SK-N-SH treated with all-trans-retinoic acid at 6 μM for 48 hours (cell line): ENCODE data around the gene TRPM2.

ENCODE experiments used
- ATAC-seq: fragments of 200-7000 bp; cut with Tn5 transposase; 3 replicates; pipeline ENCODE4 v1.9.1; 2020; ENCODE audit warnings: mild to moderate bottlenecking, moderate library complexity
- ARNTL ChIP-seq: fragments of 450-650 bp; formaldehyde crosslinking; IDR thresholded peaks from 2 replicates; pipeline ENCODE4 v1.5.0; 2020; ENCODE audit warnings: low read depth, mild to moderate bottlenecking, moderate library complexity, borderline replicate concordance
- BACH2 ChIP-seq: fragments of 250-450 bp; sonication (Bioruptor Pico); IDR thresholded peaks from 2 replicates; pipeline ENCODE4 v1.9.0; 2021; ENCODE audit warnings: mild to moderate bottlenecking, borderline replicate concordance
- CSDC2 ChIP-seq: fragments of 250-450 bp; sonication (Bioruptor Pico); IDR thresholded peaks from 2 replicates; pipeline ENCODE4 v1.5.0; 2020; ENCODE audit warnings: mild to moderate bottlenecking, moderate library complexity
- ESRRG ChIP-seq: fragments of 250-450 bp; sonication (Bioruptor Pico); IDR thresholded peaks from 2 replicates; pipeline ENCODE4 v1.6.1; 2021; ENCODE audit warnings: mild to moderate bottlenecking
- GLIS3 ChIP-seq: fragments of 250-450 bp; sonication (Bioruptor Pico); IDR thresholded peaks from 2 replicates; pipeline ENCODE4 v1.5.0; 2020; ENCODE audit warnings: mild to moderate bottlenecking, moderate library complexity
- ISL1 ChIP-seq: fragments of 250-450 bp; sonication (Bioruptor Pico); IDR thresholded peaks from 2 replicates; pipeline ENCODE4 v2.1.2; 2022; ENCODE audit warnings: mild to moderate bottlenecking, moderate library complexity
- OSR1 ChIP-seq: fragments of 250-450 bp; sonication (Bioruptor Pico); IDR thresholded peaks from 2 replicates; pipeline ENCODE4 v1.8.0; 2022; ENCODE audit warnings: moderate library complexity, mild to moderate bottlenecking, inconsistent platforms
- PPARA ChIP-seq: fragments of 250-450 bp; sonication (Bioruptor Pico); IDR thresholded peaks from 2 replicates; pipeline ENCODE4 v1.5.0; 2020; ENCODE audit warnings: mild to moderate bottlenecking, borderline replicate concordance
- RARB ChIP-seq: fragments of 250-450 bp; sonication (Bioruptor Pico); IDR thresholded peaks from 2 replicates; pipeline ENCODE4 v1.8.0; 2021; ENCODE audit warnings: mild to moderate bottlenecking, moderate library complexity
- SNAI2 ChIP-seq: fragments of 250-450 bp; sonication (Bioruptor Pico); IDR thresholded peaks from 2 replicates; pipeline ENCODE4 v1.5.0; 2020; ENCODE audit warnings: mild to moderate bottlenecking, moderate library complexity
- TCF4 ChIP-seq: fragments of 250-450 bp; sonication (Bioruptor Pico); IDR thresholded peaks from 2 replicates; pipeline ENCODE4 v1.8.0; 2021; ENCODE audit warnings: mild to moderate bottlenecking, moderate library complexity, borderline replicate concordance
- TOX ChIP-seq: fragments of 250-450 bp; sonication (Bioruptor Pico); IDR thresholded peaks from 2 replicates; pipeline ENCODE4 v1.8.0; 2021; ENCODE audit warnings: mild to moderate bottlenecking, moderate library complexity, borderline replicate concordance
- ZC3H10 ChIP-seq: fragments of 250-450 bp; sonication (Bioruptor Pico); IDR thresholded peaks from 2 replicates; pipeline ENCODE4 v1.5.1; 2021; ENCODE audit warnings: mild to moderate bottlenecking, moderate library complexity
- ZFP3 ChIP-seq: fragments of 250-450 bp; sonication (Bioruptor Pico); IDR thresholded peaks from 2 replicates; pipeline ENCODE4 v1.5.0; 2020; ENCODE audit warnings: mild to moderate bottlenecking, moderate library complexity
- ZNF565 ChIP-seq: fragments of 450-650 bp; formaldehyde crosslinking; conservative IDR thresholded peaks from 2 replicates; pipeline ENCODE4 v1.5.0; 2020; ENCODE audit warnings: low read depth, mild to moderate bottlenecking, moderate library complexity
- TF ChIP-seq, protein P1 (sequence below): fragments of 250-450 bp; sonication (Bioruptor Pico); IDR thresholded peaks from 2 replicates; pipeline ENCODE4 v1.5.0; 2020; ENCODE audit warnings: mild to moderate bottlenecking, moderate library complexity
- TF ChIP-seq, protein P2 (sequence below): fragments of 250-450 bp; sonication (Bioruptor Pico); IDR thresholded peaks from 2 replicates; pipeline ENCODE4 v1.8.0; 2020; ENCODE audit warnings: mild to moderate bottlenecking, moderate library complexity, borderline replicate concordance
- TF ChIP-seq, protein P3 (sequence below): fragments of 250-450 bp; sonication (Bioruptor Pico); IDR thresholded peaks from 2 replicates; pipeline ENCODE4 v1.5.1; 2020; ENCODE audit warnings: low read depth, mild to moderate bottlenecking, moderate library complexity
- TF ChIP-seq, protein P4 (sequence below): fragments of 250-450 bp; sonication (Bioruptor Pico); IDR thresholded peaks from 2 replicates; pipeline ENCODE4 v1.5.1; 2021; ENCODE audit warnings: mild to moderate bottlenecking, moderate library complexity
- TF ChIP-seq, protein P5 (sequence below): fragments of 250-450 bp; sonication (Bioruptor Pico); IDR thresholded peaks from 2 replicates; pipeline ENCODE4 v1.8.0; 2021; ENCODE audit warnings: low read depth, mild to moderate bottlenecking, moderate library complexity, borderline replicate concordance

Gene TRPM2

DNA sequence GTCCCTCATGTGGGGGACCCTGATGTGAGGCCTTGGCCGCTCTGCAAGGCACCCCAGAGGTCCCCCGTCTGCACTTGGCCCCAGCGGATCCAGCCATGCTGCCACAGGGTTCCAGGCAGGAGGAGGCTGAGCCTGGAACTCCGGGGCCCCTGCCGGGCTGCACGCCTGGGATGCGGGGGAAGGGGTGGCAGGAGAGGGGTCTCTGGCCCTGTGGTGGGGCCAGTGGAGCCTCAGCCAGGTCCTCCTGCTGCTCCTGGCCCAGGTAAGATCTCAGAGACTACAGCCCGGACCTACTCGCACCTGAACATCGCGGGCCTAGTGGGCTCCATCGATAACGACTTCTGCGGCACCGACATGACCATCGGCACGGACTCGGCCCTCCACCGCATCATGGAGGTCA, 40.7 kb upstream of the TRPM2 start:
- ATAC-seq, result no peak
- TF ChIP-seq OSR1 (CRISPR knock-in tag) (no peak), CSDC2 (CRISPR knock-in tag) (no peak), ESRRG (CRISPR knock-in tag) (no peak), ZFP3 (CRISPR knock-in tag) (no peak), ISL1 (CRISPR knock-in tag) (no peak), PPARA (CRISPR knock-in tag) (no peak)
- TF ChIP-seq, protein P1, sequence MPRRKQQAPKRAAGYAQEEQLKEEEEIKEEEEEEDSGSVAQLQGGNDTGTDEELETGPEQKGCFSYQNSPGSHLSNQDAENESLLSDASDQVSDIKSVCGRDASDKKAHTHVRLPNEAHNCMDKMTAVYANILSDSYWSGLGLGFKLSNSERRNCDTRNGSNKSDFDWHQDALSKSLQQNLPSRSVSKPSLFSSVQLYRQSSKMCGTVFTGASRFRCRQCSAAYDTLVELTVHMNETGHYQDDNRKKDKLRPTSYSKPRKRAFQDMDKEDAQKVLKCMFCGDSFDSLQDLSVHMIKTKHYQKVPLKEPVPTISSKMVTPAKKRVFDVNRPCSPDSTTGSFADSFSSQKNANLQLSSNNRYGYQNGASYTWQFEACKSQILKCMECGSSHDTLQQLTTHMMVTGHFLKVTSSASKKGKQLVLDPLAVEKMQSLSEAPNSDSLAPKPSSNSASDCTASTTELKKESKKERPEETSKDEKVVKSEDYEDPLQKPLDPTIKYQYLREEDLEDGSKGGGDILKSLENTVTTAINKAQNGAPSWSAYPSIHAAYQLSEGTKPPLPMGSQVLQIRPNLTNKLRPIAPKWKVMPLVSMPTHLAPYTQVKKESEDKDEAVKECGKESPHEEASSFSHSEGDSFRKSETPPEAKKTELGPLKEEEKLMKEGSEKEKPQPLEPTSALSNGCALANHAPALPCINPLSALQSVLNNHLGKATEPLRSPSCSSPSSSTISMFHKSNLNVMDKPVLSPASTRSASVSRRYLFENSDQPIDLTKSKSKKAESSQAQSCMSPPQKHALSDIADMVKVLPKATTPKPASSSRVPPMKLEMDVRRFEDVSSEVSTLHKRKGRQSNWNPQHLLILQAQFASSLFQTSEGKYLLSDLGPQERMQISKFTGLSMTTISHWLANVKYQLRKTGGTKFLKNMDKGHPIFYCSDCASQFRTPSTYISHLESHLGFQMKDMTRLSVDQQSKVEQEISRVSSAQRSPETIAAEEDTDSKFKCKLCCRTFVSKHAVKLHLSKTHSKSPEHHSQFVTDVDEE, result no peak
- TF ChIP-seq, protein P2, sequence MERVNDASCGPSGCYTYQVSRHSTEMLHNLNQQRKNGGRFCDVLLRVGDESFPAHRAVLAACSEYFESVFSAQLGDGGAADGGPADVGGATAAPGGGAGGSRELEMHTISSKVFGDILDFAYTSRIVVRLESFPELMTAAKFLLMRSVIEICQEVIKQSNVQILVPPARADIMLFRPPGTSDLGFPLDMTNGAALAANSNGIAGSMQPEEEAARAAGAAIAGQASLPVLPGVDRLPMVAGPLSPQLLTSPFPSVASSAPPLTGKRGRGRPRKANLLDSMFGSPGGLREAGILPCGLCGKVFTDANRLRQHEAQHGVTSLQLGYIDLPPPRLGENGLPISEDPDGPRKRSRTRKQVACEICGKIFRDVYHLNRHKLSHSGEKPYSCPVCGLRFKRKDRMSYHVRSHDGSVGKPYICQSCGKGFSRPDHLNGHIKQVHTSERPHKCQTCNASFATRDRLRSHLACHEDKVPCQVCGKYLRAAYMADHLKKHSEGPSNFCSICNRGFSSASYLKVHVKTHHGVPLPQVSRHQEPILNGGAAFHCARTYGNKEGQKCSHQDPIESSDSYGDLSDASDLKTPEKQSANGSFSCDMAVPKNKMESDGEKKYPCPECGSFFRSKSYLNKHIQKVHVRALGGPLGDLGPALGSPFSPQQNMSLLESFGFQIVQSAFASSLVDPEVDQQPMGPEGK, result no peak
- TF ChIP-seq, protein P3, sequence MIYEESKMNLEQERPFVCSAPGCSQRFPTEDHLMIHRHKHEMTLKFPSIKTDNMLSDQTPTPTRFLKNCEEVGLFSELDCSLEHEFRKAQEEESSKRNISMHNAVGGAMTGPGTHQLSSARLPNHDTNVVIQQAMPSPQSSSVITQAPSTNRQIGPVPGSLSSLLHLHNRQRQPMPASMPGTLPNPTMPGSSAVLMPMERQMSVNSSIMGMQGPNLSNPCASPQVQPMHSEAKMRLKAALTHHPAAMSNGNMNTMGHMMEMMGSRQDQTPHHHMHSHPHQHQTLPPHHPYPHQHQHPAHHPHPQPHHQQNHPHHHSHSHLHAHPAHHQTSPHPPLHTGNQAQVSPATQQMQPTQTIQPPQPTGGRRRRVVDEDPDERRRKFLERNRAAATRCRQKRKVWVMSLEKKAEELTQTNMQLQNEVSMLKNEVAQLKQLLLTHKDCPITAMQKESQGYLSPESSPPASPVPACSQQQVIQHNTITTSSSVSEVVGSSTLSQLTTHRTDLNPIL, result no peak

DNA sequence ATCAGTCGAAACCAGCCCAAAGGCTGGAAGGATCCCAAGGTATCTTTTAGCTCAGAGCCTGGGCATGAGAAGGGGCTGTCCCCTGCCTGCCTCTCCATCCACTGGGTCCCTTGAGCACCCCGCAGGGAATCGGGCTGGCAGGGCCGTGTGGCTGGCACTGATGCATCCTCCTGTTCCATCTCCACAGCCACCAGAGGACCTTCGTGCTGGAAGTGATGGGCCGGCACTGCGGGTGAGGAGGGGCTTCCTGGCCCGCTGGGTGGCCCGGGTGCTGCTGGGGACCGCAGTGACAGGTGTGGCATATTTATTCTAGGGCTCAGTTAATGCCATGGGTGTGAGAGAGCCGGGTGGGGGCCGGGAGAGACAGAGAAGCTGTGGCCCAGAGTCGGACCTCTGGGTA, 40.0 kb upstream of the TRPM2 start:
- no peak for ATAC-seq
- TF ChIP-seq, protein P3, result no peak
- TF ChIP-seq ARNTL (CRISPR knock-in tag), result no peak
- no peak for TF ChIP-seq ISL1 (CRISPR knock-in tag)
- no peak for TF ChIP-seq PPARA (CRISPR knock-in tag)
- TF ChIP-seq OSR1 (CRISPR knock-in tag), result no peak
- TF ChIP-seq ZC3H10 (CRISPR knock-in tag), result no peak
- no peak for TF ChIP-seq ZNF565 (CRISPR knock-in tag)
- TF ChIP-seq SNAI2 (CRISPR knock-in tag), result no peak
- no peak for TF ChIP-seq ZFP3 (CRISPR knock-in tag)
- no peak for TF ChIP-seq CSDC2 (CRISPR knock-in tag)
- TF ChIP-seq, protein P4, sequence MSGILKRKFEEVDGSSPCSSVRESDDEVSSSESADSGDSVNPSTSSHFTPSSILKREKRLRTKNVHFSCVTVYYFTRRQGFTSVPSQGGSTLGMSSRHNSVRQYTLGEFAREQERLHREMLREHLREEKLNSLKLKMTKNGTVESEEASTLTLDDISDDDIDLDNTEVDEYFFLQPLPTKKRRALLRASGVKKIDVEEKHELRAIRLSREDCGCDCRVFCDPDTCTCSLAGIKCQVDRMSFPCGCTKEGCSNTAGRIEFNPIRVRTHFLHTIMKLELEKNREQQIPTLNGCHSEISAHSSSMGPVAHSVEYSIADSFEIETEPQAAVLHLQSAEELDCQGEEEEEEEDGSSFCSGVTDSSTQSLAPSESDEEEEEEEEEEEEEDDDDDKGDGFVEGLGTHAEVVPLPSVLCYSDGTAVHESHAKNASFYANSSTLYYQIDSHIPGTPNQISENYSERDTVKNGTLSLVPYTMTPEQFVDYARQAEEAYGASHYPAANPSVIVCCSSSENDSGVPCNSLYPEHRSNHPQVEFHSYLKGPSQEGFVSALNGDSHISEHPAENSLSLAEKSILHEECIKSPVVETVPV (CRISPR knock-in tag), result no peak
- TF ChIP-seq, protein P1, result no peak
- TF ChIP-seq, protein P5, sequence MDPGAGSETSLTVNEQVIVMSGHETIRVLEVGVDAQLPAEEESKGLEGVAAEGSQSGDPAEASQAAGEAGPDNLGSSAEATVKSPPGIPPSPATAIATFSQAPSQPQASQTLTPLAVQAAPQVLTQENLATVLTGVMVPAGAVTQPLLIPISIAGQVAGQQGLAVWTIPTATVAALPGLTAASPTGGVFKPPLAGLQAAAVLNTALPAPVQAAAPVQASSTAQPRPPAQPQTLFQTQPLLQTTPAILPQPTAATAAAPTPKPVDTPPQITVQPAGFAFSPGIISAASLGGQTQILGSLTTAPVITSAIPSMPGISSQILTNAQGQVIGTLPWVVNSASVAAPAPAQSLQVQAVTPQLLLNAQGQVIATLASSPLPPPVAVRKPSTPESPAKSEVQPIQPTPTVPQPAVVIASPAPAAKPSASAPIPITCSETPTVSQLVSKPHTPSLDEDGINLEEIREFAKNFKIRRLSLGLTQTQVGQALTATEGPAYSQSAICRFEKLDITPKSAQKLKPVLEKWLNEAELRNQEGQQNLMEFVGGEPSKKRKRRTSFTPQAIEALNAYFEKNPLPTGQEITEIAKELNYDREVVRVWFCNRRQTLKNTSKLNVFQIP, result no peak

DNA sequence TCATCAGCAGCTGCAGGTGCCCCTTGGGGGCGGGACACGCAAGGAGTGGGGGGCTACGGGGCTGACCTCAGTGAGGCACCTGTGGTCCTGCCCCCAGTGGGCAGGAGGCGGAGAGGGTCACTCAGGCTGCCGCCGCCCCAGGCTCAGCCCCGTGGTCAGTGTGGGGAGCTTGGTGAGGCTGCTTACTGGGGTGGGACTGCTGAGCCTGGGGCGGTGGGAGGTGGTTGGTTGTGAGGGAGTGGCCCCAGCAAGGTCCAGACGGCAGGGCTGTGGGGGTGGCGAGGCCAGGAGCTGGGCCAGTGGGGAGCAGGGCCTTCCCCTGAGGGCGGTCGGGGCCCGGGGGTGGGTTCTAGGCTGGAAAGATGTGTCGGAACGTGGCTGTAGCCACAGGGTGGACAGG, 39.3 kb upstream of the TRPM2 start:
- no peak for ATAC-seq
- TF ChIP-seq ESRRG (CRISPR knock-in tag) (no peak), ARNTL (CRISPR knock-in tag) (no peak), TOX (no peak), OSR1 (CRISPR knock-in tag) (no peak), GLIS3 (CRISPR knock-in tag) (no peak), RARB (CRISPR knock-in tag) (no peak), ZC3H10 (CRISPR knock-in tag) (no peak), BACH2 (CRISPR knock-in tag) (no peak), TCF4 (CRISPR knock-in tag) (no peak), CSDC2 (CRISPR knock-in tag) (no peak)
- TF ChIP-seq, protein P3, result no peak
- TF ChIP-seq, protein P4 (CRISPR knock-in tag), result no peak
